ENCODE results near the gene ATP2A1. TPM values are rescaled to one million over a fixed set of nuclear protein-coding genes. Genes with fewer than 3 reads are reported as not detected.

The ATP2A1 gene
- total RNA-seq, 4 donors from 2014 or later = 0.19 to 0.26 TPM; not detected in 2

- Histone ChIP-seq H3K36me3 (no peaks in the 10 kb centered on the region), H3K4me1 (no peaks in the 10 kb centered on the region), H3K9me3 (no peaks in the 10 kb centered on the region), H3K4me3 (no peak overlapping the region), H3K27me3 (no peaks in the 10 kb centered on the region), H3K27ac (no peak overlapping the region)
- TF ChIP-seq CTCF (IDR thresholded peaks at IDR 0.05) = no peak
- no peak for TF ChIP-seq POLR2A (IDR thresholded peaks at IDR 0.05)
- no peak for DNase-seq
- 65 to 72% methylated on average over 10 to 13 of the region's 14 CpGs for WGBS, 2 donors
- intact Hi-C loops (cut with DNase I) = no loop called here
Measured at GRCh38 chr16:28891964-28892890, 13.9 kb downstream of the ATP2A1 start.

- Histone ChIP-seq H3K4me3 (no peak overlapping the region), H3K27ac (no peak overlapping the region), H3K36me3 (peaks cover 0 to 5% (median 0%) of the 10 kb centered on the region in 3 donors), H3K4me1 (no peaks in the 10 kb centered on the region), H3K27me3 (no peaks in the 10 kb centered on the region), H3K9me3 (no peaks in the 10 kb centered on the region)
- intact Hi-C loops (cut with DNase I) = no loop called here
- TF ChIP-seq CTCF (IDR thresholded peaks at IDR 0.05) = no peak
- no peak for TF ChIP-seq POLR2A (IDR thresholded peaks at IDR 0.05)
- 83 to 87% methylated on average over 4 of the region's 4 CpGs for WGBS, 2 donors
- DNase-seq = no peak
Measured at GRCh38 chr16:28893291-28893690, 15.0 kb downstream of the ATP2A1 start.

GRCh38 chr16:28895609-28896008, 17.3 kb downstream of the ATP2A1 start:
- intact Hi-C loops (cut with DNase I) = no loop called here
- Histone ChIP-seq H3K27me3 (no peaks in the 10 kb centered on the region), H3K4me3 (no peak overlapping the region), H3K36me3 (peaks cover 0 to 7% (median 0%) of the 10 kb centered on the region in 3 donors), H3K27ac (no peak overlapping the region), H3K4me1 (no peaks in the 10 kb centered on the region), H3K9me3 (no peaks in the 10 kb centered on the region)
- DNase-seq = no peak
- WGBS, 2 donors = 82 to 87% methylated on average over 4 of the region's 4 CpGs
- TF ChIP-seq POLR2A (IDR thresholded peaks at IDR 0.05) (no peak), CTCF (IDR thresholded peaks at IDR 0.05) (no peak)

- Histone ChIP-seq H3K36me3 (peaks cover 0 to 7% (median 0%) of the 10 kb centered on the region in 3 donors), H3K9me3 (no peaks in the 10 kb centered on the region), H3K4me3 (no peak overlapping the region), H3K27ac (no peak overlapping the region), H3K27me3 (no peaks in the 10 kb centered on the region), H3K4me1 (no peaks in the 10 kb centered on the region)
- 67 to 87% methylated on average over 3 to 4 of the region's 4 CpGs for WGBS, 2 donors
- intact Hi-C loops (cut with DNase I) = no loop called here
- TF ChIP-seq CTCF (IDR thresholded peaks at IDR 0.05) = no peak
- no peak for TF ChIP-seq POLR2A (IDR thresholded peaks at IDR 0.05)
- DNase-seq = no peak
Measured at GRCh38 chr16:28897826-28898225, 19.5 kb downstream of the ATP2A1 start.

- no peaks in the 10 kb centered on the region for H3K27me3 ChIP-seq
- DNase-seq = no peak
- WGBS, 2 donors = 88% methylated on average over 4 of the region's 15 CpGs; no CpG with 5 or more reads in 1 of the 2 donors
- H3K4me3 ChIP-seq = no peak overlapping the region
- intact Hi-C loops (cut with DNase I) = no loop called here
- TF ChIP-seq CTCF (IDR thresholded peaks at IDR 0.05) (no peak), POLR2A (IDR thresholded peaks at IDR 0.05) (no peak)
- no peaks in the 10 kb centered on the region for H3K9me3 ChIP-seq
- peaks cover 0 to 7% (median 0%) of the 10 kb centered on the region in 3 donors for H3K36me3 ChIP-seq
- no peaks in the 10 kb centered on the region for H3K4me1 ChIP-seq
- H3K27ac ChIP-seq = no peak overlapping the region
Measured at GRCh38 chr16:28898266-28898665, 20.0 kb downstream of the ATP2A1 start.

Measured in esophagus squamous epithelium (tissue), 5 donors.